Stimulated activated CD8-positive, alpha-beta memory T cell treated with anti-CD3 and anti-CD28 coated beads, Interleukin-7, amount 100 ng/mL, for 4 hours (primary cell): ENCODE data around the gene NRXN3.
"Not testable (repeated sequence)": the region's sequence is repeated elsewhere in the genome, so short reads cannot be mapped to it uniquely, and the experiment has no call there.

Source experiments
- DNase-seq, 2 donors: peaks; one replicate each; pipeline ENCODE4 v3.0.0-alpha.2; 2020; ENCODE audit warnings: low read depth in 2 of 2

The NRXN3 gene

DNA sequence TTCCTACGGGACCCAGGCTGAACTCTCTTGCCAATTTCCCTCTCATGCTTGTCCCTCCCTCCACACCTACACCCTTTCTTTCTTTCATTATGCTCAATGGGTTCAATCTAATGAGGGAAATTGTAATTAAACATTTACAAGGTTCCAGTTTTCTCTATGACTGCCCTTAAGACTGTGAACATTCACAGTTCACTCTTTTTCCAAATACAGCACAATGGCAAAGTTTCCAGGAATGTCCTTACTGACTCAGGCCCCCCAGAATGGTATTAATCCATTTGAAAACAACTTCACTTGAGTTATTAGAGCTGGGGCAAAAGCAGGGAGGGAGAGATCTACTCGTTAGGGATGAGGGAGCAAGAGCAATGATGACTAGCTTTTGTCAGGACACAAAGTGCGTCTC, 892.1 kb downstream of the NRXN3 start:
- no peak for DNase-seq

DNA sequence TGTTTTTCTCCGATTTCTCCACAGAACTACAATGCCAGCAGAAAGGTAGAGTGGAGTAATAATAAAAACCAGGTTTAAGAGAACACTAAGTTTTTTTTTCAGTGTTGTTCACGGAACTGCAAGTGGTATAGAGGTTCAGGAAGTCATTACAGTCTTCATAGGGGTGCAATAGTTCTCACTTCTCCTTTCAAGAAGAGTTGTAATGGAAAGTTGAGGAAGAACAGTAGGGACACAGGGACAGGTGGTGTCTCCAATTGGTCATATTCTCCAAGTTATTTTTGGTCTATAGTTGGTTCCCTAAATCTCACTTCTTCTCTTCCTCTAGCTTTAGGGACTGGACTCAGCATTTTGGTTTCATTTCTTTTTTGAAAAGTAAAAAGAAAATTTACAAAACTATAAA, 894.0 kb downstream of the NRXN3 start:
- no peak for DNase-seq

DNA sequence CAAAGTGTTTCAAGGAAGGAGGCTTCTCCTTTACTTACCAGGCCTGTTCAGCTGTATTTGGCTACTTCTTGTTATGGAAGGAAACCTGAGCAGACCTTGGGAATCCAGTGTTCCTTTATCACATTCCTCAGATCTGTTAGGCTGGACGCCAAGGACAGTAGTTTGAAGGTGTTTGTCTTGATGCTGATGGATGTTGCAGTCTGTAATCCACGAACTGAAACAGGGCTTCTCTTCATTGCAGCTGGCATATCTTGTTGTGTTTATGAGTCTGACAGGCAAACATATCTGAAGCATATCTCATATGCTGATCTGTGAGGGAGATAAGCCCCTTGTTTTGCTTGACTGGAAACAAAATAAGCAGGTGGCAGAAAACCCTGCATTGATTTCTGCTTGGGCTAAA, 904.3 kb downstream of the NRXN3 start:
- DNase-seq: no peak

DNA sequence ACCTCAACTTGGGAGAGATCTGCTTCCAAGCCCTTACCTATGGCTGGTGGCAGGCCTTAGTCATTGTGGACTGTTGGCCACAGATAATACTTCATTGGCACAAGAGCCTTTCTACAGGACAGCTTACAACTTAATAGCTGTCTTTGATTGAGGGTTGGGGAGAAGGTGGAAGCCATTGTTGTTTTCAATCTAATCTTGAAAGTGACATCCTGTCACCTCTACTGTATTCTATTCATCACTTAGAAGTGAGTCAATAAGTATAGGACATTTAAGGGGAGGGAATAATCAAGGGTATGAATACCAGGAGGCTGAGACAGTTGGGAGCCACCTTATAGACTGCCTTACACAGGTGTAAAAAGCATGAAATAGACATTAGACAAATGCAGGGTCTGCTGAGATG, 906.3 kb downstream of the NRXN3 start:
- no peak for DNase-seq

DNA sequence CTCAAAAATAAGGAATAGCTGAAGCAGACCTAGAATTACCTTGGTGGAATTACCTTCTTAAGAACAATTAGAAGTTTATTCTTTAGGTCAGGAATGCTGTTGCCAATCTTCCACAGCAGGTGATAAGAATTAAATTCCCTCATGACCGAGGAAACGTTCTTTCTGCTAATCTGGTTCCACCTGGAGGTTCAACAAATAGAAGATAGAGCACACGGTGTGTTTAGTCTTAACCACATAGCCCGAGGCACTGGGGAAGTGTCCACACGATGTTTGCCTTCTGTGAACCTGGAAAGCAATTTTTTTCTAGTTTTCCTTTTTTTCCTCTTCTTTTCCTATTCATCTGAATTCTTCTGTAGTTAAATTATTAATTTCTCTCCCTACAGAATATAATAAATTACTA, 906.9 kb downstream of the NRXN3 start:
- DNase-seq: no peak

DNA sequence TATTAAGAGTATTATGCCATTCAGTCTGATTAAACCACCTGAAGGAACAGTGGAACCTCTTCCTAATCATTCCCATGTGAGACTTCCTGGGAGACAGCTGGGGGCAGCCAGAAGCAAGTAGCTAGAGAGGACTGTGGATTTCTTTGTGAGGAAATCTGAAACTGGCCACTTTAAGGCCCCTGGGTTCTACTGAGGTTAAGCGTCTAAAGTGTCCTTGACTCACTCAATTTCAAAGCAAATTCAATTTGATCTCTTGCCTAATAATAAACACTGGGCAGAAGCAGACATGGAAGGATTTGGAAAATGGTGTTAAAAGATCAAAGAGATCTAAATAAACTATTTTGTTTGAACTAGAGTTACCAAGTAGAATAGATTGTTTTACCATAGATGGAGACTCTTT, 909.9 kb downstream of the NRXN3 start:
- DNase-seq: no peak

DNA sequence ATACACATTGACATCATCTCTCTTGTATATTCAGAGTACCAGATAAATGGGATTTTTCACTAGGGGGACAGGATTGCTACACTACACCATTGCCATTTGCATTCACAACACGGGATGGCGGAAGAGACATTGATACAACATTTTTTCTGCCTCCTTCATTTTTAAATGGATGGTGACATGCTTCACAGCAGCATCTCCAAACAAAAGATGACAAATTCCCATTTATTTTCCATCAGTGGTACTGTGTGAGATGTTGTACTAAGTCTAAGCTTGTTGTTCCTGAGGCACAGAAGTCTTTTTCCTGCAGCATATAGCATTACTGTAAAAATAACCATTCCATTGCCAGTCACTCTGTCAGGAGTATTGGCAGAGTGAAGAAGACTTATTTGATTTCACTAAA, 912.7 kb downstream of the NRXN3 start:
- no peak for DNase-seq

DNA sequence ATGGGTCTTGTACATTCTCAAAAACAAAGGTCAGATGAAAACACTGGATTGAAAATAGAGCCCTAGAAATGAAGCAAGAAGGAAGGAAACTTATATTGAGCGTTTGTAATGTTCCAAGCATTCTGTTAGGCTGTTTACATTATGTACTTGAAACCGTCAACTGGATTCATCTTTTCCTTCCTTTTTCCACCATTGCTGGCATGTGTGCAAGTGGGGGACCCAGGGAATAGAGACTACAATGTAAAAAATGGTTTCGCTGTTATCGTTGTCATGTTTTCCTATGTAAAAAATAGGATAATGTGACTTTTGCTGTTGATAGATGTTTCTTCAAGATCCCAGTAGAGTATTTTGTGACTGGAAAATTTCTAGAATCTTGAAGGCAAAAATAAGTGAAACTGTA, 913.2 kb downstream of the NRXN3 start:
- no peak for DNase-seq

DNA sequence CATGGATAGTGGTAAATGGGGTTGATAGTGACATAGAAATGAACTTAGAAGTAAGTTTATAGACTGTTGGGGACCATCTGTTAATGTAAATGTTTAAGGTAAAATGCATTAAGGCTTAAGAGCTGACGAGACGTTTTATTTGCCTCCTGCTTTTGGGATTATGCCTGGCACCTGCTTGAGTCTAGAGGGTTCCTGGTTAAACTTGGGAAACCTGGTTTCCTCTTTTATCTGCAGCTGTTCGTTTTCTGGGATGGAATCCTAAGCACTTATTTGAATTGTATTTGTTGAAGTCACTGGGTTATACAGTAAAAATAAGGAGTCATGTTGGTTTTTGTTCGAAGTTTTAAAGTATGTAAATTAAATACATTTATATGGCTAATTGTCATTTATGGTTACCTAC, 914.7 kb downstream of the NRXN3 start:
- DNase-seq: no peak

DNA sequence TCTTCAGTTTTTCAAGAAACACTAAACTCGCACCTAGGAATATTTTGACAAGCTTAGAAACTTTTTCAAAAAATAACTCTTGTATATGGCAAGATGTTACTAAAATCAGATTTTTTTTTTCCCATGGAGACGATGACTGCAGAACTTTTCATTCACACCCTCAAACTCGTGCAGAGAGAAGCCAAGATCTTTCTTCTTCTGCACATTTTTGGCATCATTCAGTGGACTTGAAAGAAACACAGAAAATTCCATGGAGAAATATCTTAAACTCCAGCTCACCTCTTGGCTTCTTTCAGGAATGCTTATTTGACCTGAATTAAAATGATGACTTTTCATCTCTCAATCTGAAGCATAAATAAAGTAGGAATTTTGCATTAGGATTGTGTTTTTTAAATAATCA, 919.4 kb downstream of the NRXN3 start:
- no peak for DNase-seq

DNA sequence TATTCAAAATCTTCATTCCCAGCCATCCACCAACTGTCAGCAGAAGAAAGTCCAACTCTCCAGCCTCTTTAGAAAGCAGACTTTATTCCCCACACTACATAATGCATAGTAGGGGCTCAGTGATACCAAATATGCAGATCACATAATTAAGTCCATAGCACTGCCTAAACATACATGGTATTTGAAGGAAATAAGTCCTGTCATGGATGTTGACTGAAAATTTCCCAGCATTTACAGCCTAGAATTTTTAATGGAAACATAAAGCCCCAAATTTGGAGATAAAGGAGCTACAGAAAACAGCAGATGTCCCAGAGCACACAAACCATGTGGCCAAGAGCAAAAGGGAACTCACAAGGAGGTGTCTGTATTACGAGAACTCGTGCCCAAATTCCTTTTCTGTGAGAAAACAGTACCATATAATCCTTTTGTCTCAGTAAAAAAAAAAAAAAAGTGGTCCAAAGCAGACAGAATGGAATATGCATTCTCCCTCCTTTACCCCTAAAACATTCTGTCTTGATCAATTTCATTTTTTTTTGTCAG, 920.5 kb downstream of the NRXN3 start:
- no peak for DNase-seq

DNA sequence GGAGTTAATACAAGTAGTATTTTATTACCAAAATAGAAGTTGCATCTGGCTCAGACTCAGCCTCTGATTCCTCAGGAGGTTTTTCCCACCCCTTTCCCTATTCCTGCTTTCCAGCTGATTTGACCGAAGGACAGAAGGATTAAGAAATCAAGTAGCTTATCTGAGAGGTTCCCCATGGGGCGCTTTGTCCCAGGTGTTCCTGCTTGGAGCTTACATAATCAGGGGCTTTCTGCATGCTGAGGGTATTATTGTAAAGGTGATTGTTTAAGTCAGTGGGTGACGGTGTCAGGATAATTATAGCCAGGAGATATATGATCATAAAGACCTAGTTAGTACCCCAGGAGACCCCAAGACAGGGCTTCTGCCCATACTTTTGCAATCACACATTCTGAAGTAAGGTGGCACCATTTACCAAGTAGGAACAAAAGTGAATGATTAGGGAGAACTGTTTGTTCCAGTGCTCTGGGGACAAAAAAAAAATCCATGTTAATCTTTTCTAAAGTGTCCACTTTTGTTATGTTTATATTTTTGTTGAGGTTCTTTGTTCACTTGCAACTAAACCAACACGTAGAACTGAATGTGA, 921.3 kb downstream of the NRXN3 start:
- DNase-seq: no peak

DNA sequence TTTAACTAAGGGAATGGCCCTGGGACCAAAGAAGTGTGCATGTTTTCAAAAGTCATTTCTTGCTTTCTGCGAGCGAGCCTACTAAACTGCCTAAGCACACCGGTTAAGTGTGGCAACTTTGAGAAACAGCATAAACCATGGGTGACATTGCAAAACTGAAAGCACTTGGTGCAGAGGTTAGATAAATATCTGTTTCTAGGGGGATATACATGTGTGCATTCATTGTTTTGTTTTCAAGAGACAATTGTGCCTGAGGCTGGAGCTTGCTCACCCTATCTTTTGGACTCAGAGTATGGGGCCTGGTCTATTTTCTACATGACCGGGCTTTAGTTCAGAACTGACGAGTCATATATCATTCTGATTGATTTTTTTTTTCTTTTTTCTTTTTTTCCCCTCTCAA, 923.4 kb downstream of the NRXN3 start:
- no peak for DNase-seq

DNA sequence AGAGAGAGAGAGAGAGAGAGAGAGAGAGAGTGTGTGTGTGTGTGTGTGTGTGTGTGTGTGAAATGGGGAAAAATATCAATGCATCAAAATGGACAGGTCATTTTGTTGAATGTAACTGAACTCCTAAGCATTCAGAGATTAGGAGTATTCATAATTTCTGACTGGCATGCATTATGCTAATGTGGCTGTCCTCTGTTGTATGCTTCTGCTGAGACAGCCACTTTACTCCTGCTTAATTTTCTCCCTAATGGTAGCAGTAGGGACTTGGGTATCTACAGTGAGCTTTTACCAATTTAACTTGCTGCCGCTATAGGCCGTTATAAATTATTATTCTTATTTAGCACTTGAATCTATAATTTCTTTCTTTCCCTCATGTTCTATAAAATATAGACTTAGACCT, 924.8 kb downstream of the NRXN3 start:
- no peak for DNase-seq

DNA sequence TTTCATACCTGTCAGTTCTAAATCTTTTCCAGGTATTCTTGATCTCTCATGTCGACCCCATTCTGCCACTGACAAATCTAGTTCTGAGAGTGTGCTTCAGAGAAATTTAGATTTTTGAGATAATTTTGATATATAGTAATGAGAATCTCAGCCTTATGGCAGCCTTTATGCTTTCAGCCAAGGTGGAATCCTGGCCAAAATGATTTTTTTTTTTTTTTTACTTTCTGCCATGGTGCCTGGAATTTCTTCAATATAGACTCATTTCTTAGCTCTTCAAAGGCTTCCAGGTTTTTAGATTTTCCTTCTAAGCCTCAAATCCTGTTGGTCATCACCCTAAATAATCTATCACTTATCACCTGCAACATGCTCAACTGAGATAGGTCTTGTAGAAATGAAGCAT, 926.6 kb downstream of the NRXN3 start:
- DNase-seq: no peak

DNA sequence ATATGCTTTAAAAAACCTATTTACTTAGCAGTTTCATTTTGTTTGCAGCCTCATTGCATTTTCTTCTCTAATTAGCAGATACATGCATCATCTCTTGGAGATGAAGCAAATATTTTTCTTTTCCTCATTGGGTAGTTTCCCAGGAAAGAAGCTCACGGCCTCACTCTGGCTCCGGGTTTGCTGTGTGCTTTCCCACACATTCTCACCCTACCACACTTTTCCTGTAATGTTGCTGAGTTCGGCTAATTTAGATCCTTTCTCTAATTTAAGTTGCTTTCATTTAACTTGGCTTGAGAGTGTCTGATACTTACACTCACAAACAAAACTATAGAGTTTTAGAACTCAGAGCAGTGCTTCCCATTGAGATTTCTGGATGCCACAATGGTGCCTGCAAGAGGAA, 928.2 kb downstream of the NRXN3 start:
- DNase-seq: no peak

DNA sequence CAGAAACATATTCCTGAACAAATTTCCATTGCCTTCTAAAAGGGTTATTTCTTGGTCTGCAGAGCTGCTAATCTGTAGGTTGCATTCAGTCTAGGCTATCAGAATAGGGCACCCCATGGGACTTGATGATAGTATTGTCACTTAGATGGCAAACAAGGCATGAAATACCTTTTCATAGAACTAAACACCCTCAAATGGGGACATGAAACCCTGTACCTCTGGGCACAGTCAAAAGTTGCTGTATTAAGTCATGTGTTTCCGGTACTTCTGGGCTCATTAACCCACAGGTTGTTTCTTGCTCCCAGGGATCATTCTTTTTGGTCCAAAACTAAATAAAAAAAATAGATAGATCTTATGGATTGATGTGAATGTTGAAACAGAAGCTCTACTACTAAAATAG, 930.4 kb downstream of the NRXN3 start:
- no peak for DNase-seq

DNA sequence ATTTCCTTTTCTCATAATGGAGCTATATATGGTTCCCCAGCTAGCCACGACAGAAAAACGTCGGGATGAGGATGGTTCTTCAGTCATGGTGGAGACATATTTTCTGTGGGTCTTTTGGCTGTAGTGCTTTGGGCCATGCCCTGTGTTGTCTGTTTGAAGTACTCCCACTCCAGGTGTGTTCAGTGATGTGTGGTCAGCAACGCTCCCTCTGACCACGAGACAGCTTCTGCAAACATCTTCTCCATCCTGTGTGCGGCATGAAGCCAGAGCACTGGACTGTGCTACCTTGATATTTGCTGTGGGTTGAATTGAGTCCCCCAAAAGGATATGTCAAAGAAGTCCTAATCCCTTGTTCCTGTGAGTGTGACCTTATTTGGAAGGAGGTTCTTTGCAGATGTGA, 931.2 kb downstream of the NRXN3 start:
- DNase-seq: no peak

DNA sequence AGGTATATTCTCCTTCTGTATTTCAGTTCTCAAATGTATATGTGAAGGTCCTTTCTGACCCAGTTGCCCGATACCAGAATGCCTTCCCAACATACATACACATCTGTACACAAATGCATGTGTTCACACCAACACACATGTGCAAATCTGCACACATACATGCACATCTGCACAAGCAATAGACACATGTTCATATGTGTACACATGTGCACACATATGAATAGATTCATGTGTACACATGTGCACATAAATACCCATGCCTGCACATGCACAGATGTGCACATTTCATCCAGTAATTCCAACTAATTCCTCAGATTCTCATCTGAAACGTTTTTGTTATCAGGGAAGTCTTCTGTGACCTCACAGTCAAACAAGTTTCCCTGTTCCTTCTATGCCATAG, 933.6 kb downstream of the NRXN3 start:
- no peak for DNase-seq

DNA sequence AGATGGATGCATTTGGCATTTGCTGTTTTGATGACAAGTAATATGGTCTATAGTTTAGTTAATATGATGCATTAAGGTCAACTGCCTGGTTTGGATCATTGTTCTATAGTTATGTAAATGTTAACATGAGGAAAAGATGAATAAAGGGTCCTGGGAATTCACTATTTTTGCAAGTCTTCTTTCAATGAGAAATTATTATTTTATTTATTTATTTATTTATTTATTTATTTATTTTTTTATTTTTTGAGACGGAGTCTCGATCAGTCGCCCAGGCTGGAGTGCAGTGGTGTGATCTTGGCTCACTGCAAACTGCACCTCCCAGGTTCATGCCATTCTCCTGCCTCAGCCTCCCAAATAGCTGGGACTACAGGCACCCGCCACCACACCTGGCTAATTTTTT, 940.4 kb downstream of the NRXN3 start:
- DNase-seq: not testable (repeated sequence)

DNA sequence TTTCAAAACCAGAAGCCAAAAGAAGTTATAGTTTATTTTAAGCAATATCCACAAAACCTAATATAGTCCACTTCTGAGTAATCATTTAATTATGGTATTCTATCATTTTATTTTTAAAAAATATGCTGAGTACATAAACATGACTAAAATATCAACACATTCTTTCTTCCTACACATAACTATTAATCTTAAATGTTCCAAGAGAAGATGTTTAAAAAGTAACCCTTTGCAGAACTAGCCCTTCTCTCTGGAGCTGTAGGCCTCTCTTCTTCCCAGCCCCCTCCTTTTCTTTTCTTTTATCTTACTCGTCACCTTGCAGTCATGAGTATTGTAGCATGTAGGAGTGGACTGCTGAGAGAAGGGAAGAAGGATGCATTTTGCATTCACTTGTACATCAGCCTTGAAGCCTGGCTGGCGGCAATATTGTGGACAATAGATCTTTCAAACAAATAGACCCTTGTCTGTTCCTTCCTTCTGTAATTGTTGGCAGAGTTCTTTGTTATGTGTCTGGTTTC, 941.9 kb downstream of the NRXN3 start:
- no peak for DNase-seq

DNA sequence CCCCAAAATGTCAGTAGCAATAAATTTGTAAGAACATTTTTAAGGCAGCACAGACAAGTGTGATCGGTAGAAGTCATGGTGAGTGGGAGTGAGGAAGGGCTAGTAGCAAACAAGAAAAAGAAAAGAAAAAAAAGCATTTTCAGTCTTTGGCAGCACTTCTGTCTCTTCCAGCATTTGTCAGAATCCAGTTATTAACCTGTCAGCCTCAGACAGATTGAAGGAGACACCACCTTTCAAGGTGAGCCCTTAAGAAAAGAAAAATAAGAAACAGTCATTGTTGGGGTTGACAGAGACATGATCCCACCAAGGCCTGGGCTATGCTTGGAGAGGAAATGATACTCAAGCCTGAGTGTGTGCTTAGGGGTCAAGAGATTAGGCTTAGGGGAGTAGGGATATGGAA, 947.4 kb downstream of the NRXN3 start:
- DNase-seq: no peak

DNA sequence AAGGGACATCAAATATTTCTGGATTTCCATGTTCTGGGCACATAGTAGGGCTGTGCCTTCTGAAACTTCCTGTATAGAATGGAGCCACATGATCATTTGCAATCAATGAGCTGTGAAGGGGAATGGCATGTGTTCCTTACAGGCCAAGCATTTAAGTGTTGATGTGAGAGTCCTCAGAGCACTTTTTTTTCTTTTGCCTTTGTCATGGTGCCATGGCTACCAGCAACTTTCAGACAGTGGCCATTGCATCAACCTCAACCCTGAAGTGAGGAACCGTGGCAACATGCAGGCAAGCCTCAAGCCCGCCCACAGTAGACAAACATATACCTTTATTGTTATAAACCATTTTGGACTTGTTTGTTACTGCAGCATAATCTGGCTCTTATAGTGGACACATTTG, 948.1 kb downstream of the NRXN3 start:
- DNase-seq: no peak

DNA sequence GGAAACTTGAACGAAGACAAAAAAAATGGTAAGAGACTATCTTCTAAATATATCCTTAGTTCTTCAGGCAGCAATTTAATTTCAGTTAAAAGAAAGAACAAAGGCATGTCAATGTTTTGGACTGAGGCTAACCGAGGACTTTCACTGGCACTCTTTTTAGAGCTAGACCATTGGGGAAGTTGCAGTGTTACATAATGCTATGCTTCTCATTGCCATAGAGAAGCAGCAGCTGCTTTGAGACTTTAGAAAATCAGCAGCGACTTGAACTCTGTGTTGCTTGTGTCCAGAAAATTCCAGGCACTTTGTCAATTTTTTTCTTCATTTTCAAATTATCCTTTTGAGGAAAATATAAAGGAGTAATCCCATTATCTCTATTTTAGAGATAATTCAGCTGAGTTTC, 964.2 kb downstream of the NRXN3 start:
- no peak for DNase-seq
